PFSK-1 (cell line): ENCODE results near the gene GORASP1.

Experiments used
- POLR2AphosphoS5 ChIP-seq: IDR thresholded peaks from 2 replicates; pipeline ENCODE4 v1.6.1; 2012; ENCODE audit warnings: low read depth, mild to moderate bottlenecking, control low read depth, low read length, moderate library complexity
- TAF1 ChIP-seq: IDR thresholded peaks from 2 replicates; pipeline ENCODE4 v1.6.1; 2012; ENCODE audit warnings: low read length, control low read depth, borderline replicate concordance; ENCODE audit not compliant: insufficient read depth

DNA sequence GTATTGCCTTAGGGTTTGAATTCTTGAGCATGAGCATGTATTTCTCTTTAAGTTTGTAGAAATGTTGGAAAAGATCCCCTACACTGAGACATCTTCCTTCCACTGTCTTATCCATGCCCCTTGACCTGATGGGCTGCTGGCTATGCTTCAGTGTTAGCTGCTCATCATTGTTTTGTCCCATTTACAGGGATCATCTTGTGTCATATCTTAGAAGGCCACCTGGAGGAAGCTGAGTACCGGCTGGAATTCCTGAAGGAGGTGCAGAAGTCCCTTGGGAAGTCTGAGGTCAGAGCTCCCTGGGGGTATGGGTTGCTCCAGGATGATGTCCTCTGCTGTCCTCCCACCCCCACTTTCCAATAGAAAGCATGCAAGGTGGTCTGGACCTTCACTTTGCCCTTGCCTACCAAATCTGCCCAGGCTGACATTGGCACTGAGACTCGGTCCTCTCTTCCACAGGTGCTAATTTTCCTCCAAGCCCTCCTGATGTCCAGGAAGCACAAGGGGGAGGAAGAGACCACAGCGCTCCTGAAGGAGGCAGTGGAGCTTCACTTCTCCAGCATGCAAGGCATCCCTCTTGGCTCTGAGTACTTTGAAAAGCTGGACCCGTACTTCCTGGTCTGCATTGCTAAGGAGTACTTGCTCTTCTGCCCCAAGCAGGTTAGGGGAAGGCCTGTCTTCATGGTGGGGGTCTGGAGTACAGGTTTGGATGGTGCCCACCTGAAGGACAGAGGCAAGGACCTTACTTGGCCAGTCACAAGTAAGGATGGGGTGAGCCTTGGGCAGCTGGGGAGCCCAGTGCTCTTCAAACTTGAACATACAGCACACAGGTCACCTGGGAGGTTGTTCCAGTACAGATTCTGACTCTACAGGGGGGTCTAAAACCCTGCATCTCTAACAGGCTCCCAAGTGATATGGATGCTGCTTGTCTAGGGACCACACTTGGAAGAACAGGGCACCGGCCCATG is 17.7 kb upstream of the GORASP1 start:
- TF ChIP-seq POLR2AphosphoS5 (no peak), TAF1 (no peak)
